Keratinocyte (primary cell): ENCODE measurements around the gene SPRYD3.

Experiments
- EZH2 ChIP-seq: IDR thresholded peaks from one replicate; pipeline ENCODE4 v1.6.1; 2012; ENCODE audit warnings: inconsistent platforms, mild to moderate bottlenecking, low read length, moderate library complexity
- TF ChIP-seq, protein P1 (sequence below), 3 experiments: IDR thresholded peaks in 1 of 3; conservative IDR thresholded peaks in 1 of 3; optimal IDR thresholded peaks in 1 of 3; 2 replicates in 2 of 3; 3 replicates in 1 of 3; pipeline versions ENCODE3 to v1.5.1; 2011; ENCODE audit warnings: low read length in 3 of 3, mild to moderate bottlenecking in 3 of 3, moderate library complexity in 2 of 3, control low read depth in 1 of 3, inconsistent platforms in 1 of 3; ENCODE audit not compliant: insufficient read depth in 2 of 3; ENCODE audit errors: extremely low read depth in 1 of 3

DNA sequence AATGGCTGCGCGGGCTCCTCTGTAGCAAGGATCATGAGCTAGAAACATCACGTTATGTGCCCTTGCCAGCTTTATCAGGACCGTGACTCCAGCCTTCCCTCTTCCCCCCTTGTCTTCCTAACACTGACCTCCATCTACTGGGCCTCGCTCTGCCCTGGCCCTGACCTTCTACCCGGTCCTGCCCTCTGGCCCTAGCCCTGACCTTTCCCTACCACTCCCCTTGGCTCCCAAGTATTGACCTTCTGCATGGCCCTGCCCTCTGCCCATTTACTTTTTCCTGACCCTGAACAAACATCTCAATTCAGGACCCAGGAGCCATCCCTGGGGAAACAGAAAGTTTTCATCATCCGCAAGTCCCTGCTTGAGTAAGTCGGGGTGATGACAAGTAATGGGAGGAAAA lies 26.1 kb upstream of the SPRYD3 start:
- TF ChIP-seq, protein P1, sequence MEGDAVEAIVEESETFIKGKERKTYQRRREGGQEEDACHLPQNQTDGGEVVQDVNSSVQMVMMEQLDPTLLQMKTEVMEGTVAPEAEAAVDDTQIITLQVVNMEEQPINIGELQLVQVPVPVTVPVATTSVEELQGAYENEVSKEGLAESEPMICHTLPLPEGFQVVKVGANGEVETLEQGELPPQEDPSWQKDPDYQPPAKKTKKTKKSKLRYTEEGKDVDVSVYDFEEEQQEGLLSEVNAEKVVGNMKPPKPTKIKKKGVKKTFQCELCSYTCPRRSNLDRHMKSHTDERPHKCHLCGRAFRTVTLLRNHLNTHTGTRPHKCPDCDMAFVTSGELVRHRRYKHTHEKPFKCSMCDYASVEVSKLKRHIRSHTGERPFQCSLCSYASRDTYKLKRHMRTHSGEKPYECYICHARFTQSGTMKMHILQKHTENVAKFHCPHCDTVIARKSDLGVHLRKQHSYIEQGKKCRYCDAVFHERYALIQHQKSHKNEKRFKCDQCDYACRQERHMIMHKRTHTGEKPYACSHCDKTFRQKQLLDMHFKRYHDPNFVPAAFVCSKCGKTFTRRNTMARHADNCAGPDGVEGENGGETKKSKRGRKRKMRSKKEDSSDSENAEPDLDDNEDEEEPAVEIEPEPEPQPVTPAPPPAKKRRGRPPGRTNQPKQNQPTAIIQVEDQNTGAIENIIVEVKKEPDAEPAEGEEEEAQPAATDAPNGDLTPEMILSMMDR (optimal IDR thresholded peaks at IDR 0.05 in 1 of 3, IDR thresholded peaks at IDR 0.05 in 1 of 3, conservative IDR thresholded peaks at IDR 0.05 in 1 of 3; ENCODE audit: extremely low read depth in 1 of 3, insufficient read depth in 2 of 3, low read length in 3 of 3) = no peak
- TF ChIP-seq EZH2 = no peak
